ENCODE data around the gene DNTT.

Gene DNTT

GRCh38 chr10:96285331-96285752 lies 18.9 kb upstream of the DNTT start:
- FAIRE-seq (peak; percentile 87), DNase-seq (ENCODE audit: insufficient read length, low spot score) (no peak)
- TF ChIP-seq SPI1 (IDR thresholded peaks at IDR 0.05; ENCODE audit: low read depth, low read length) = no peak
- no peak for TF ChIP-seq POLR2AphosphoS5 (IDR thresholded peaks at IDR 0.05; ENCODE audit: low read depth, low read length)
- TF ChIP-seq POU2F2 (IDR thresholded peaks at IDR 0.05; ENCODE audit: low read depth, low read length) = no peak
- no peak for TF ChIP-seq TAF1 (IDR thresholded peaks at IDR 0.05; ENCODE audit: low read depth, low read length)
- no peak for TF ChIP-seq PAX5 (IDR thresholded peaks at IDR 0.05; ENCODE audit: insufficient read depth, low read length, severe bottlenecking)
- TF ChIP-seq POLR2A (IDR thresholded peaks at IDR 0.05; ENCODE audit: low read depth, low read length) = no peak

- FAIRE-seq = peak; percentile 96
- no peak for DNase-seq (ENCODE audit: insufficient read length, low spot score)
- TF ChIP-seq POLR2AphosphoS5 (IDR thresholded peaks at IDR 0.05; ENCODE audit: low read depth, low read length) (0 out of 2 replicates have a peak, but pooled peaks have one; percentile 29), POLR2A (IDR thresholded peaks at IDR 0.05; ENCODE audit: low read depth, low read length) (peak; percentile 62), PAX5 (IDR thresholded peaks at IDR 0.05; ENCODE audit: insufficient read depth, low read length, severe bottlenecking) (no peak)
Observed at GRCh38 chr10:96287392-96288105, 16.7 kb upstream of the DNTT start.

GRCh38 chr10:96288151-96288621 lies 16.0 kb upstream of the DNTT start:
- DNase-seq (ENCODE audit: insufficient read length, low spot score) (no peak), FAIRE-seq (peak; percentile 86)
- TF ChIP-seq SPI1 (IDR thresholded peaks at IDR 0.05; ENCODE audit: low read depth, low read length) = peak; percentile 92
- no peak for TF ChIP-seq POLR2A (IDR thresholded peaks at IDR 0.05; ENCODE audit: low read depth, low read length)

- FAIRE-seq = peak; percentile 78
- TF ChIP-seq PAX5 (IDR thresholded peaks at IDR 0.05; ENCODE audit: insufficient read depth, low read length, severe bottlenecking) (no peak), SPI1 (IDR thresholded peaks at IDR 0.05; ENCODE audit: low read depth, low read length) (no peak), POLR2A (IDR thresholded peaks at IDR 0.05; ENCODE audit: low read depth, low read length) (no peak), POU2F2 (IDR thresholded peaks at IDR 0.05; ENCODE audit: low read depth, low read length) (no peak), TAF1 (IDR thresholded peaks at IDR 0.05; ENCODE audit: low read depth, low read length) (no peak), POLR2AphosphoS5 (IDR thresholded peaks at IDR 0.05; ENCODE audit: low read depth, low read length) (no peak)
- DNase-seq (ENCODE audit: insufficient read length, low spot score) = no peak
Observed at GRCh38 chr10:96289218-96289910, 14.9 kb upstream of the DNTT start.

GRCh38 chr10:96290368-96291133 lies 13.7 kb upstream of the DNTT start:
- TF ChIP-seq POLR2AphosphoS5 (IDR thresholded peaks at IDR 0.05; ENCODE audit: low read depth, low read length) (peak; percentile 57; the same call in 1 of the 2 replicates), POLR2A (IDR thresholded peaks at IDR 0.05; ENCODE audit: low read depth, low read length) (peak; percentile 61), POU2F2 (IDR thresholded peaks at IDR 0.05; ENCODE audit: low read depth, low read length) (no peak), SPI1 (IDR thresholded peaks at IDR 0.05; ENCODE audit: low read depth, low read length) (peak; percentile 80), PAX5 (IDR thresholded peaks at IDR 0.05; ENCODE audit: insufficient read depth, low read length, severe bottlenecking) (no peak), TAF1 (IDR thresholded peaks at IDR 0.05; ENCODE audit: low read depth, low read length) (peak; percentile 39; the same call in 1 of the 2 replicates)
- no peak for DNase-seq (ENCODE audit: insufficient read length, low spot score)
- FAIRE-seq = peak; percentile 84

- TF ChIP-seq TAF1 (IDR thresholded peaks at IDR 0.05; ENCODE audit: low read depth, low read length) (no peak), SPI1 (IDR thresholded peaks at IDR 0.05; ENCODE audit: low read depth, low read length) (no peak), PAX5 (IDR thresholded peaks at IDR 0.05; ENCODE audit: insufficient read depth, low read length, severe bottlenecking) (no peak), POLR2AphosphoS5 (IDR thresholded peaks at IDR 0.05; ENCODE audit: low read depth, low read length) (no peak), POU2F2 (IDR thresholded peaks at IDR 0.05; ENCODE audit: low read depth, low read length) (no peak), POLR2A (IDR thresholded peaks at IDR 0.05; ENCODE audit: low read depth, low read length) (no peak)
- DNase-seq (ENCODE audit: insufficient read length, low spot score) (no peak), FAIRE-seq (peak; percentile 90)
Observed at GRCh38 chr10:96292971-96293920, 11.0 kb upstream of the DNTT start.

GRCh38 chr10:96295475-96295874 lies 8.8 kb upstream of the DNTT start:
- DNase-seq (ENCODE audit: insufficient read length, low spot score) (no peak), FAIRE-seq (peak; percentile 16)
- TF ChIP-seq POLR2AphosphoS5 (IDR thresholded peaks at IDR 0.05; ENCODE audit: low read depth, low read length) (no peak), PAX5 (IDR thresholded peaks at IDR 0.05; ENCODE audit: insufficient read depth, low read length, severe bottlenecking) (no peak), POLR2A (IDR thresholded peaks at IDR 0.05; ENCODE audit: low read depth, low read length) (no peak), TAF1 (IDR thresholded peaks at IDR 0.05; ENCODE audit: low read depth, low read length) (no peak), POU2F2 (IDR thresholded peaks at IDR 0.05; ENCODE audit: low read depth, low read length) (no peak), SPI1 (IDR thresholded peaks at IDR 0.05; ENCODE audit: low read depth, low read length) (peak; percentile 45; the same call in 1 of the 2 replicates)

- TF ChIP-seq PAX5 (IDR thresholded peaks at IDR 0.05; ENCODE audit: insufficient read depth, low read length, severe bottlenecking) (no peak), POLR2A (IDR thresholded peaks at IDR 0.05; ENCODE audit: low read depth, low read length) (no peak), TAF1 (IDR thresholded peaks at IDR 0.05; ENCODE audit: low read depth, low read length) (no peak), POLR2AphosphoS5 (IDR thresholded peaks at IDR 0.05; ENCODE audit: low read depth, low read length) (no peak), POU2F2 (IDR thresholded peaks at IDR 0.05; ENCODE audit: low read depth, low read length) (no peak), SPI1 (IDR thresholded peaks at IDR 0.05; ENCODE audit: low read depth, low read length) (no peak)
- DNase-seq (ENCODE audit: insufficient read length, low spot score) (no peak), FAIRE-seq (no peak)
Observed at GRCh38 chr10:96297486-96297885, 6.7 kb upstream of the DNTT start.
